ES-I3 (cell line): ENCODE measurements around the gene TARP.
"Not testable (repeated sequence)": the region's sequence is repeated elsewhere in the genome, so short reads cannot be mapped to it uniquely, and the experiment has no call there.

ENCODE experiments used
- H3K36me3 ChIP-seq: 2 replicates; pipeline ENCODE4 v1.6.1; 2013; ENCODE audit warnings: mild to moderate bottlenecking, low read length, control low read depth, moderate library complexity; ENCODE audit not compliant: insufficient read depth
- H3K4me1 ChIP-seq: 2 replicates; pipeline ENCODE4 v1.6.1; 2013; ENCODE audit warnings: mild to moderate bottlenecking, control low read depth, low read length; ENCODE audit not compliant: insufficient read depth
- H3K9ac ChIP-seq: 2 replicates; pipeline ENCODE4 v1.6.1; 2013; ENCODE audit warnings: low read depth, mild to moderate bottlenecking, low read length, moderate library complexity
- H3K9me3 ChIP-seq: 2 replicates; pipeline ENCODE4 v1.6.1; 2013; ENCODE audit warnings: mild to moderate bottlenecking, low read length, moderate library complexity; ENCODE audit not compliant: control insufficient read depth, insufficient read depth

Gene TARP

DNA sequence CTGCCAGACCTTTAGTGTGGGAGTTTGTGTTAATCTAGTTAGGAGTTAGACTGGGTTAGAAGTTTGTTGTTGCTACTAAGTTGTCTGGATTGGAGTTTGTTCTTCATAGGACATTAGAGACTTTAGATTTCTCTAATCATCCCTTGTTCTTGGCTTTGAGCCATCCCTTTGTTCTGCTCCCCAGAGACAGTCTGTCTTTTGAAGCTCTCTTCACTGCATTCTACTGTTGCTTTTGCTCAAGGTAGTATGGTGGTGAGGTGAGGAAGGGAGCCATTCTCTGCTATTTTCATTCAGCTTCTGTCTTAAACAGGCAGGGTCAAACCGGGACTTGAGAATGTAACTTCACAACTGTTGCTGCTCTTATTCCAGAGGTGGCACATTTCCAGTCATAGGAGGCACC is 10.4 kb upstream of the TARP start:
- no peak overlapping the region for H3K9ac ChIP-seq
- H3K36me3 ChIP-seq, result no peaks in the 10 kb centered on the region
- no peaks in the 10 kb centered on the region for H3K9me3 ChIP-seq
- no peaks in the 10 kb centered on the region for H3K4me1 ChIP-seq

DNA sequence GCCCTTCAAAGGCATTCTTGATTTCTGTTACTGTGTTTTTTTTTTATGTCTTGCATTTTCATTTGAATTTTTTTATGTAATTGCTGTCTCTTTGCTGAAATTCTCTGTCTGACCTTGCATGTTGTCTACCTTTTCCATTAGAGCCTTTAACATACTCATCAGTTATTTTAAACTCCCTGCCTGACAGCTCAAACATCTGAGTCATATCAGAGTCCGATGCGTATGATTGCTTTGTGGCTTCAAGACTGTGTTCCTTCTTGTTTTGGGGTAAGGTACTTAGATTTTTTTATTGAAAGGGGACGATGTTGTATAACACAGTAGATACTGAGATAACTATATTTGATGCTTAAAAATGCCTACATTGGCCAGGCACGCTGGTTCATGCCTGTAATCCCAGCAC is 9.7 kb upstream of the TARP start:
- Histone ChIP-seq H3K9ac (no peak overlapping the region), H3K9me3 (no peaks in the 10 kb centered on the region), H3K36me3 (no peaks in the 10 kb centered on the region), H3K4me1 (no peaks in the 10 kb centered on the region)

- Histone ChIP-seq H3K9ac (no peak overlapping the region), H3K36me3 (no peaks in the 10 kb centered on the region), H3K9me3 (no peaks in the 10 kb centered on the region), H3K4me1 (no peaks in the 10 kb centered on the region)
Observed at GRCh38 chr7:38282081-38282480, 8.6 kb upstream of the TARP start.

DNA sequence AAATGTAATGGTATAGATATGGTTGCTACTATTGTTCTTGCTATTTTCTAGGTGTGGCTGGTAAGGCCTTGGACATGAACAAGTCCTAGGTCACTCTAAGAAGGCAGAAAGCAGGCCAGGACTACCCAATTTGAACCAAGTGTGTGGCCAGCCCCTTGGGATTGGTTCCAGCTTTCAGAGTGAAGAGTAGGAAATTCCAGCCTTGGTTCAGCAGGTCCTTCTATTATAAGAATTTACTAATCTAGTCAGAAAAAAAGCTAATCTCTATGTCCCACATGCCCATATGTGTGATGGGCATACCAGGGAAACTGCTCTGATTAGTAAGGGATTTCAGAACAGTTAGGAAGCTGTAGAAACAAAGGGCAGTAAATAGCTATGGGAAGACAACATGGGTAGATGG is 7.8 kb upstream of the TARP start:
- H3K4me1 ChIP-seq, result no peaks in the 10 kb centered on the region
- no peaks in the 10 kb centered on the region for H3K9me3 ChIP-seq
- no peak overlapping the region for H3K9ac ChIP-seq
- H3K36me3 ChIP-seq, result no peaks in the 10 kb centered on the region

DNA sequence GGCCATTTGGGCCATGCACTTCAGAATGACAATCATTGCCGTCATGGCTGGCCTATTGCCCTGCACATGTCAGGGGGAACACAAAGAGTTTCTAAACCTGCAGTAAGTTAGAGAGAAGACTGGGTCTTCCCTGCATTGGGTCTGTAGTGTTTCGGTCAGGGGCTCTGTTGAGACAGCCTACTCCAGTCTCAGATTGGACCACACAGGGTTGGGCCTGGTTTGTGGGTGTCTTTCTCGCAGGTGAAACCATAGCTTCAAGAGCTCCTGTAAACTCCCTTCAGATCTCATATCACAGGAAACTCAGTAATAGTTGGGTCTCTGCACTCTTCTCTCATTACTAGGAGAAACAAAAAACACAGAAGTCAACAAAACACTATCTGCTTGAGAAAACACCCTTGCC is 7.3 kb upstream of the TARP start:
- Histone ChIP-seq H3K36me3 (no peaks in the 10 kb centered on the region), H3K9ac (no peak overlapping the region), H3K9me3 (no peaks in the 10 kb centered on the region), H3K4me1 (no peaks in the 10 kb centered on the region)

- no peaks in the 10 kb centered on the region for H3K9me3 ChIP-seq
- H3K4me1 ChIP-seq, result no peaks in the 10 kb centered on the region
- no peak overlapping the region for H3K9ac ChIP-seq
- H3K36me3 ChIP-seq, result no peaks in the 10 kb centered on the region
Observed at GRCh38 chr7:38280000-38280399, 6.6 kb upstream of the TARP start.

- H3K9ac ChIP-seq, result no peak overlapping the region
- H3K4me1 ChIP-seq, result no peaks in the 10 kb centered on the region
- H3K36me3 ChIP-seq, result no peaks in the 10 kb centered on the region
- H3K9me3 ChIP-seq, result no peaks in the 10 kb centered on the region
Observed at GRCh38 chr7:38276096-38276877, 2.9 kb upstream of the TARP start.

DNA sequence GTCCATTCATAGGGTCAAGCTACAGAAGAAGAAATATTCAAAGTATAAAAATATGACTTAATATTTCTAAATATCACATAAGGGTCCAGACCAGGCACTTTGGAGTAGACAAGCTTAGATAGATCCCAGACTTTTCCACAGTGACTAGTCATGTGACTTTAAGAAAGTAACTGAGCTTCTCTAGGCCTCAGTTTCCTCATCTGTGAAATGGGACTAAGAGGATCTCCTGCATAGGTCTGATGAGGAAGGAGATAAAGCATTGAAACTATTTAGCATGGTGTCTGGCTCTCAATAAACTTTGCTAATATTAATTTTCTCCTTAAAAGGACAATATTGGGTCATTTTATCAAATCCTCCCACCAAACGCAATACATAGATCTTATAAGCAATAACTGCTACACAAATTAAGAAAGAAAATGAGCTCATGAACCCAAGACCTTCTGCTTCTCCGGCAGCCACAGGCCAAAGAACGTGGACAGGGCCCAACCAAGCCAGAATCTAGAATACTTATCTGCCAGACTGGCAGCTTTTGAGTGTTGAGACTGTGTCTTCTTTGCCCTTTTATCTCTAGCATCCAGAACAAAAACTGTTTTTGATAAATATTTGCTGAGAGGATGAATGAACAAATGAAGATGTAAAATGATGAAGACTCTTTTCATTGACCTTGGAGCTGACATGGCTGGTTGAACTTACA is 1.6 kb upstream of the TARP start:
- Histone ChIP-seq H3K9me3 (no peaks in the 10 kb centered on the region), H3K4me1 (no peaks in the 10 kb centered on the region), H3K9ac (no peak overlapping the region), H3K36me3 (no peaks in the 10 kb centered on the region)

DNA sequence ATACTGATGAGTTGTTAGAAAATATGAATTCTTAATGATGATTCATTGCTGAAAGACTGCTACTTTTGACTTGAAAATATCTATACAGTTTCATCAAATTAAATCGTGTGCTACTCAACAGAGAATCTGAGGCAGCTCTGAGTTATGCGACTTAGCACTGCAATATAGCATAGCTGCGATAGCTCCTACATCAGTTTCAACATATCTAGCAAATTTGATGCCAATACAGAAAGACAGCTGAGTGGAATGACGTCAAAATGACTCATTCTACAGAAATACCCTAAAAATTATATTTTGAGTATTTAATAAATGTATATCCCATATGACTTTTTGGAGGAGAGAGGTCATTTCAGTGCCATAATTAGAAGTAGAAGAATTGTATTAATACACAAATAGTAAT is 1.1 kb upstream of the TARP start:
- H3K9me3 ChIP-seq, result no peaks in the 10 kb centered on the region
- no peaks in the 10 kb centered on the region for H3K4me1 ChIP-seq
- H3K36me3 ChIP-seq, result no peaks in the 10 kb centered on the region
- no peak overlapping the region for H3K9ac ChIP-seq

DNA sequence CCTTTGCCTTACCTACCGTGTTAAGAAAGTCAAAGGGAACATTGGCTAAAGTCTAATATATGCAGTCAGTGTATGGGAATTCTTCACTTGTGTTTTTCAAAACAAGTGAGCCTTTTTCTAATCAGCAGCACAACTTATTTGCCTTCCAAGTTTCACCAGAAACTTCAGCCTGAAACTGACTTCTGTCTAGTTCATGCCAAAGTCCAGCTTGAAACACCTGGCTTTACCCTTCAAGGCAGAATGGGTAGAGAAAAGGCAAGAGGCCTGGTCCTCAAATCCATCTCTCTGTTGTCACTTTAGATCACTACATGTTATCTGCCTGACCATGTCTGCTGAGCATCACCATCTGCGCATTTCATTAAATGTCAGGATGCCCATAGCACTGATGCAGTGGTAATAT is 3.0 kb downstream of the TARP start:
- H3K36me3 ChIP-seq, H3K4me1 ChIP-seq, H3K9me3 ChIP-seq, H3K9ac ChIP-seq: not testable (repeated sequence)

DNA sequence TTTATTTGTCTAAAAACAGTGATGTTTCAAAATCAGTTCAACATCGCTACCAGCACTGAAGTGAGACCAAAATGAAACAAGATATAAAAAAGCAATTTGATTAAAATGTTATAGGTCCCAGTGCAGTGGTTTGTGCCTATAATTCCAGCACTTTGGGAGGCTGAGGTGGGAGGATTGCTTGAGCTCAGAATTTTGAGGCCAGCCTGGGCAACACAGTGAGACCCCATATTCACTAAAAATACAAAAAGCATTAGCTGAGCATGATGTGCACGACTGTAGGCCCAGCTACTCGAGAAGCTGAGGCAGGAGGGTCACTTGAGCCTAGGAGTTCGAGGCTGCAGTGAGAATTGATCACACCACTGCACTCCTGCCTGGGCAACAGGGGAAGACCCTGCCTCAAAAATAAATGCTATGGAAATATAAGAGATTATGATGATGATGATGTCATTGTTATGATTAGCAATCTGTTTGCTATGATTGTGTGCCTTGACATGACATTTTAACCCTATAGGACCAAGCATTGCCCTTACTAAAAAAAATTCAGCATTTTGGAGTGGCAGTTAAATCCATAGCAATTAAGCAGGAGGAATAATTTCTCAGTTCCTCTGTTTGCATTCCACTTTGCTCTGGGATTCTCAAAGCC is 3.6 kb downstream of the TARP start:
- H3K9ac ChIP-seq, H3K36me3 ChIP-seq, H3K4me1 ChIP-seq, H3K9me3 ChIP-seq: not testable (repeated sequence)

DNA sequence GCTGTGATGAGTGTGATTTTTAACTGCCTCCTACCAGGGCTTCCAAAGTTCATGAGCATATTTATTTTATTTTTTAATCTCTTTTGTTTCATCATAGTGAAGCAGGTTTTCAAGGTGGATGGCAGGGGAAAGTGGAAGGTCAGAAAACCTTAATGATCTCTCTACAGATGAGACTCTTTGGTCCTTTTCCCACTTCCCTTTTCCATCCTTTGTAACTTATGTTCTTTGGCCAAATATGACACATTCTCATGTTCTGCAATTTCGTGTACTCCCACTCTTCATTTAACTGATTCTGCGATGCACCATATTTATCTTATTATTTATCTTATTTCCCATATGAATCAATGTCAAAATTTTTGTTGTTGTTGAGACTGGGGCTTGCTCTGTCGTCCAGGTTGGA is 7.5 kb downstream of the TARP start:
- not testable (repeated sequence) for H3K36me3 ChIP-seq, H3K9ac ChIP-seq, H3K4me1 ChIP-seq, H3K9me3 ChIP-seq

DNA sequence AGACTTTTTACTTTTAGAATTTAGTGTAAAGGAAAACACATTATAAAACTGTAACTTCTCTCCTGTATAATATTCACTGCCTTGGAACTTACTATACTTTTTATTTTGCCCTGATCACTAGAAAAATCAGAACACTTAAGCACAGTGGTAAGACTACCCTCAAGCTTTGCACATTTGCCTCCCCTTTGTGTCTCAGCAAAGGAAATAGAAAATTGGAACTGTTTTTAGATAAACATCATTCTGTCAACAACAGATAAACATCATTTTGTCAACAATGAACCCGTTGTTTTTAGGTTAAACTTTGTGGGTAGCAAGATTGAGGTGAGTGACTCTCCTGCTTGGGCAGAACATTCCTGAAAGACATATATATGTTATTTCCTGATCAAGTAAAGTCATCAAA is 8.8 kb downstream of the TARP start:
- not testable (repeated sequence) for H3K9ac ChIP-seq, H3K9me3 ChIP-seq, H3K4me1 ChIP-seq, H3K36me3 ChIP-seq

GRCh38 chr7:38263274-38263673 is 10.2 kb downstream of the TARP start:
- H3K4me1 ChIP-seq, H3K9ac ChIP-seq: not testable (repeated sequence)

GRCh38 chr7:38262545-38262944 is 10.9 kb downstream of the TARP start:
- H3K36me3 ChIP-seq, result no peaks in the 10 kb centered on the region
- H3K9ac ChIP-seq, result no peak overlapping the region
- H3K9me3 ChIP-seq, result no peaks in the 10 kb centered on the region
- no peaks in the 10 kb centered on the region; the same call in 1 of the 2 replicates for H3K4me1 ChIP-seq

More at GRCh38 chr7:38263274-38263673, 10.2 kb downstream of the TARP start:
- not testable (repeated sequence) for H3K36me3 ChIP-seq, H3K9me3 ChIP-seq
